Endothelial cell of umbilical vein (primary cell): Measurements from ENCODE around the gene PLA2G2A. TPM values are rescaled to one million over a fixed set of nuclear protein-coding genes. Genes with fewer than 3 reads are reported as not detected.

Experiments used
- BruUV-seq: library from RNA; stranded (reverse); fragments of 400-500 nt; replicated peaks from 2 replicates; lab custom pipeline; 2021; lab: Mats Ljungman, UMichigan
- CTCF ChIA-PET: fragments of 300-600, 350-600 bp; sonication (Branson Sonifier 250); formaldehyde crosslinking; loops from one replicate; lab custom pipeline; 2021; ENCODE audit warnings: antibody characterized with exemption, inconsistent platforms; lab: Charles Lee
- POLR2A ChIA-PET: fragments of 300-600, 350-600 bp; sonication (Branson Sonifier 250); formaldehyde crosslinking; loops from one replicate; lab custom pipeline; 2021; ENCODE audit warnings: antibody characterized with exemption, inconsistent platforms; lab: Charles Lee
- DNase-seq: peaks from one replicate; pipeline ENCODE4 v3.0.0-alpha.2; 2011; ENCODE audit warnings: low read depth, low spot score
- FAIRE-seq: peaks from 2 replicates; lab custom pipeline; 2011; peaks lifted over from hg19 to GRCh38; lab: Jason Lieb, UNC
- H2AFZ ChIP-seq: 2 replicates; pipeline ENCODE4 v1.6.0; 2012; ENCODE audit warnings: low read depth, low read length, control low read depth, inconsistent platforms
- H3K27ac ChIP-seq: 2 replicates; pipeline ENCODE4 v1.5.1; 2011; ENCODE audit warnings: low read depth, mild to moderate bottlenecking, control low read depth, low read length, moderate library complexity; ENCODE audit not compliant: insufficient read depth
- H3K27me3 ChIP-seq, 2 experiments: 2 replicates each; pipeline versions ENCODE4 v1.6.0 to v1.6.1; 2011; ENCODE audit warnings: low read length in 2 of 2, mixed read lengths in 1 of 2; ENCODE audit not compliant: control insufficient read depth in 2 of 2, insufficient read depth in 2 of 2
- H3K36me3 ChIP-seq, 2 experiments: 2 replicates in 1 of 2; 3 replicates in 1 of 2; pipeline ENCODE4 v1.5.1; 2011; ENCODE audit warnings: low read length in 2 of 2, mild to moderate bottlenecking in 1 of 2, moderate library complexity in 1 of 2; ENCODE audit not compliant: control insufficient read depth in 2 of 2, insufficient read depth in 2 of 2; ENCODE audit errors: extremely low read depth in 1 of 2
- H3K4me1 ChIP-seq: 3 replicates; pipeline ENCODE4 v1.5.1; 2011; ENCODE audit warnings: mild to moderate bottlenecking, low read length; ENCODE audit not compliant: control insufficient read depth, insufficient read depth; ENCODE audit errors: extremely low read depth
- H3K4me2 ChIP-seq: 2 replicates; pipeline ENCODE4 v1.6.1; 2011; ENCODE audit warnings: low read length, control low read depth, mixed read lengths; ENCODE audit not compliant: insufficient read depth
- H3K4me3 ChIP-seq, 3 experiments: fragments of 200-600 bp in 1 of 3; sonication (generic), shearing (Covaris generic) in 1 of 3; replicated peaks in 1 of 3; 2 replicates each; pipeline ENCODE4 v1.5.1; 2011 to 2016; ENCODE audit warnings: control low read depth in 3 of 3, low read length in 3 of 3, mild to moderate bottlenecking in 2 of 3, inconsistent platforms in 1 of 3, low read depth in 1 of 3, moderate library complexity in 1 of 3; ENCODE audit not compliant: insufficient read depth in 1 of 3
- H3K79me2 ChIP-seq: 2 replicates; pipeline ENCODE4 v1.6.0; 2012; ENCODE audit warnings: low read length, inconsistent platforms; ENCODE audit not compliant: control insufficient read depth, insufficient read depth
- H3K9ac ChIP-seq: replicated peaks from 2 replicates; pipeline ENCODE3; 2011; ENCODE audit warnings: low read length, control low read depth; ENCODE audit not compliant: insufficient read depth; ENCODE audit errors: extremely low read depth
- H3K9me1 ChIP-seq: replicated peaks from 3 replicates; pipeline ENCODE4 v1.6.0; 2011; ENCODE audit warnings: mild to moderate bottlenecking, low read length; ENCODE audit not compliant: control insufficient read depth, insufficient read depth; ENCODE audit errors: extremely low read depth
- H3K9me3 ChIP-seq: replicated peaks from 2 replicates; pipeline ENCODE4 v1.5.1; 2012; ENCODE audit warnings: low read length, inconsistent platforms; ENCODE audit not compliant: control insufficient read depth, insufficient read depth
- H4K20me1 ChIP-seq: replicated peaks from 2 replicates; pipeline ENCODE3; 2011; ENCODE audit warnings: mild to moderate bottlenecking, low read length; ENCODE audit not compliant: control insufficient read depth, insufficient read depth; ENCODE audit errors: extremely low read depth
- EZH2 ChIP-seq: IDR thresholded peaks from 2 replicates; pipeline ENCODE4 v1.6.1; 2012; ENCODE audit warnings: borderline replicate concordance, low read depth, mild to moderate bottlenecking, moderate library complexity, low read length, inconsistent platforms; ENCODE audit not compliant: severe bottlenecking
- FOS ChIP-seq: IDR thresholded peaks from 2 replicates; pipeline ENCODE4 v1.6.1; 2011; ENCODE audit warnings: mild to moderate bottlenecking, low read length, moderate library complexity, borderline replicate concordance; ENCODE audit not compliant: insufficient read depth
- GATA2 ChIP-seq: IDR thresholded peaks from 2 replicates; pipeline ENCODE4 v1.7.0; 2011; ENCODE audit warnings: low read depth, mild to moderate bottlenecking, moderate library complexity, mixed read lengths, low read length; ENCODE audit not compliant: insufficient read length, insufficient read depth
- JUN ChIP-seq: IDR thresholded peaks from 2 replicates; pipeline ENCODE4 v1.6.1; 2011; ENCODE audit warnings: borderline replicate concordance, low read depth; ENCODE audit not compliant: insufficient read length, insufficient read depth
- MYC ChIP-seq: IDR thresholded peaks from one replicate; pipeline ENCODE4 v1.6.1; 2011; ENCODE audit warnings: mild to moderate bottlenecking, low read depth, low read length
- POLR2A ChIP-seq: IDR thresholded peaks from 2 replicates; pipeline ENCODE4 v1.6.1; 2012; ENCODE audit warnings: low read depth, mild to moderate bottlenecking, control low read depth, low read length
- POLR2AphosphoS5 ChIP-seq: IDR thresholded peaks from 2 replicates; pipeline ENCODE4 v1.6.1; 2012; ENCODE audit warnings: low read depth, mild to moderate bottlenecking, control low read depth, low read length, moderate library complexity; ENCODE audit not compliant: insufficient read depth
- dilution Hi-C: fragments of 300-500 bp; cut with MboI; formaldehyde crosslinking; loops from one replicate; pipeline ENCODE4 v1.15.0; 2019; ENCODE audit warnings: low sequenced_read_pairs; ENCODE audit not compliant: extremely low pct_ligation_motif_present
- intact Hi-C: fragments of 100-400 bp; cut with micrococcal nuclease; formaldehyde crosslinking; loops from one replicate; pipeline ENCODE4 v1.10.0; 2022
- polyA plus RNA-seq, 4 experiments: library from polyadenylated mRNA; depleted of rRNA in 3 of 4; stranded (reverse) in 3 of 4; unstranded in 1 of 4; fragments of >200 nt; gene quantifications; 2 replicates each; pipeline versions ENCODE4 v1.2.1 to v1.2.3, GENCODE V29; 2011 to 2012; ENCODE audit warnings: missing spikeins in 1 of 4
- total RNA-seq: library from RNA; stranded (reverse); gene quantifications from 2 replicates; pipeline ENCODE4 v1.2.3, GENCODE V29; 2021
- TF ChIP-seq, protein P1 (sequence below), 2 donors: IDR thresholded peaks; 1 replicate in 1 of 2; 2 replicates in 1 of 2; pipeline ENCODE4 v1.5.1; 2011; ENCODE audit warnings: low read length in 2 of 2, mild to moderate bottlenecking in 2 of 2, moderate library complexity in 2 of 2, control low read depth in 1 of 2, inconsistent platforms in 1 of 2, low read depth in 1 of 2; ENCODE audit not compliant: insufficient read depth in 1 of 2; ENCODE audit errors: extremely low read depth in 1 of 2
- TF ChIP-seq, protein P2 (sequence below): IDR thresholded peaks from 2 replicates; pipeline ENCODE4 v1.6.1; 2011; ENCODE audit not compliant: insufficient read depth, insufficient read length

The PLA2G2A gene
- total and polyA plus RNA-seq, 2 donors (not counting 3 experiments of a cell fraction or from before 2014, with no cell fraction given), result not detected

DNA sequence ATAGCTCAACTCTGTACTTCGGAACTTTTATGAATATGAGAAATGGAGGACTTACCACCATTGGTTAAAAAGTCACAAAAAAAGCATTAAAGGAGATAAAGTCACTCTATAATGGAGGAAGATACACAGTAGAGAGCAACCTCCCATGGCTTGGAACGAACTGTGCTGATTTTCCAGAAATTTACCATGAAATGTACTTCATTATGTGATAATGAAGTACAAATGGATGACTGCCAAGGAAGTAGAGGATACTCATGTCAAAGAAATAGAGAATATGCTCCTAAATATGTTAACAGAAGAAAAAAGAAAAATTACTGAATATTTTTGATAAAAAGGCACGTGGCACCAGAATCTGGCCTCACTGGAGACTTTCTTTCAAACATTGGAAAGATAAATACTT lies 32.4 kb downstream of the PLA2G2A start:
- Histone ChIP-seq H3K4me2 (no peak overlapping the region), H3K9me1 (no peaks in the 10 kb centered on the region), H3K36me3 (no peaks in the 10 kb centered on the region), H3K4me3 (no peak overlapping the region), H2AFZ (no peak overlapping the region), H3K27ac (no peak overlapping the region), H3K4me1 (peaks cover 3% of the 10 kb centered on the region), H3K27me3 (no peaks in the 10 kb centered on the region), H3K9ac (no peak overlapping the region), H3K79me2 (no peaks in the 10 kb centered on the region), H3K9me3 (no peaks in the 10 kb centered on the region), H4K20me1 (no peaks in the 10 kb centered on the region)
- POLR2A ChIA-PET, result interaction anchor here (0.6 kb wide), 1 partner anchor 205 kb away, joined by 4 read pairs; no protein-coding TSS in a partner anchor
- no TSS peak for BruUV-seq
- intact Hi-C loops (no loop called here), dilution Hi-C loops (no loop called here)
- FAIRE-seq (no peak), DNase-seq (no peak)
- CTCF ChIA-PET, result interaction anchor here (0.9 to 1.3 kb wide), 3 partner anchors 12 to 29 kb away, joined by 3 read pairs; no protein-coding TSS in a partner anchor
- no peak for TF ChIP-seq MYC
- TF ChIP-seq POLR2AphosphoS5, result no peak
- TF ChIP-seq POLR2A, result no peak
- TF ChIP-seq EZH2, result no peak
- TF ChIP-seq GATA2, result no peak
- TF ChIP-seq FOS, result no peak
- TF ChIP-seq, protein P1, sequence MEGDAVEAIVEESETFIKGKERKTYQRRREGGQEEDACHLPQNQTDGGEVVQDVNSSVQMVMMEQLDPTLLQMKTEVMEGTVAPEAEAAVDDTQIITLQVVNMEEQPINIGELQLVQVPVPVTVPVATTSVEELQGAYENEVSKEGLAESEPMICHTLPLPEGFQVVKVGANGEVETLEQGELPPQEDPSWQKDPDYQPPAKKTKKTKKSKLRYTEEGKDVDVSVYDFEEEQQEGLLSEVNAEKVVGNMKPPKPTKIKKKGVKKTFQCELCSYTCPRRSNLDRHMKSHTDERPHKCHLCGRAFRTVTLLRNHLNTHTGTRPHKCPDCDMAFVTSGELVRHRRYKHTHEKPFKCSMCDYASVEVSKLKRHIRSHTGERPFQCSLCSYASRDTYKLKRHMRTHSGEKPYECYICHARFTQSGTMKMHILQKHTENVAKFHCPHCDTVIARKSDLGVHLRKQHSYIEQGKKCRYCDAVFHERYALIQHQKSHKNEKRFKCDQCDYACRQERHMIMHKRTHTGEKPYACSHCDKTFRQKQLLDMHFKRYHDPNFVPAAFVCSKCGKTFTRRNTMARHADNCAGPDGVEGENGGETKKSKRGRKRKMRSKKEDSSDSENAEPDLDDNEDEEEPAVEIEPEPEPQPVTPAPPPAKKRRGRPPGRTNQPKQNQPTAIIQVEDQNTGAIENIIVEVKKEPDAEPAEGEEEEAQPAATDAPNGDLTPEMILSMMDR (IDR thresholded peaks at IDR 0.05; ENCODE audit: extremely low read depth in 1 of 2, insufficient read depth in 1 of 2, low read depth in 1 of 2, low read length in 2 of 2), result no peak
- TF ChIP-seq JUN, result no peak
- TF ChIP-seq, protein P2, sequence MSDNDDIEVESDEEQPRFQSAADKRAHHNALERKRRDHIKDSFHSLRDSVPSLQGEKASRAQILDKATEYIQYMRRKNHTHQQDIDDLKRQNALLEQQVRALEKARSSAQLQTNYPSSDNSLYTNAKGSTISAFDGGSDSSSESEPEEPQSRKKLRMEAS, result no peak
